HEK293 (cell line): ENCODE results near the gene PDE4D.

Experiments used
- CTCF ChIA-PET: fragments of 350-600 bp; formaldehyde crosslinking; extraction: SDS; loops from one replicate; lab custom pipeline; 2021; ENCODE audit warnings: antibody characterized with exemption; lab: Yijun Ruan, JAX
- POLR2A ChIA-PET: fragments of 300-600 bp; formaldehyde crosslinking; extraction: SDS; loops from one replicate; lab custom pipeline; 2020; ENCODE audit warnings: antibody characterized with exemption, inconsistent platforms; lab: Yijun Ruan, JAX
- H3K27ac ChIP-seq: fragments of 200-500 bp; sonication (Bioruptor generic); 2 replicates; pipeline ENCODE4 v1.5.1; 2014; ENCODE audit warnings: low read depth, low read length, control low read depth, inconsistent platforms; ENCODE audit errors: extremely low read depth
- H3K36me3 ChIP-seq, 2 experiments: fragments of 200-500 bp in 1 of 2; sonication (Bioruptor generic) in 1 of 2; 1 replicate in 1 of 2; 2 replicates in 1 of 2; pipeline ENCODE4 v1.5.1; 2014 to 2017; ENCODE audit warnings: inconsistent platforms in 2 of 2, low read length in 2 of 2; ENCODE audit not compliant: control insufficient read depth in 2 of 2, insufficient read depth in 1 of 2
- H3K4me1 ChIP-seq: fragments of 200-500 bp; sonication (Bioruptor generic); 2 replicates; pipeline ENCODE4 v1.5.1; 2014; ENCODE audit warnings: mild to moderate bottlenecking, low read length, inconsistent platforms; ENCODE audit not compliant: control insufficient read depth, insufficient read depth
- H3K4me3 ChIP-seq: 2 replicates; pipeline ENCODE4 v1.5.1; 2011; ENCODE audit warnings: low read depth, mild to moderate bottlenecking, control low read depth, low read length, moderate library complexity
- H3K9me3 ChIP-seq: fragments of 200-500 bp; sonication (Bioruptor generic); 2 replicates; pipeline ENCODE4 v1.5.1; 2014; ENCODE audit warnings: low read depth, low read length, inconsistent platforms; ENCODE audit not compliant: control insufficient read depth, insufficient read depth
- BCL11A ChIP-seq: fragments of 450-650 bp; formaldehyde crosslinking; IDR thresholded peaks from 2 replicates; pipeline ENCODE4 v1.5.1; 2016; ENCODE audit warnings: low read depth, missing biosample characterization, missing genetic modification characterization
- BCL11B ChIP-seq: fragments of 450-650 bp; formaldehyde crosslinking; IDR thresholded peaks from 2 replicates; pipeline ENCODE4 v1.5.1; 2016; ENCODE audit warnings: low read depth, missing biosample characterization, missing genetic modification characterization
- GLI2 ChIP-seq: fragments of 450-650 bp; formaldehyde crosslinking; IDR thresholded peaks from 2 replicates; pipeline ENCODE4; 2017; ENCODE audit warnings: missing biosample characterization, missing genetic modification characterization, low read depth, borderline replicate concordance
- HOXC10 ChIP-seq: sonication (generic); formaldehyde crosslinking; IDR thresholded peaks from 2 replicates; pipeline ENCODE4 v1.8.1; 2023; ENCODE audit warnings: mild to moderate bottlenecking, missing genetic modification reagents
- OSR2 ChIP-seq: fragments of 450-650 bp; formaldehyde crosslinking; IDR thresholded peaks from 2 replicates; pipeline ENCODE4 v1.5.1; 2016; ENCODE audit warnings: missing biosample characterization, missing genetic modification characterization
- WT1 ChIP-seq: fragments of 450-650 bp; formaldehyde crosslinking; IDR thresholded peaks from 2 replicates; pipeline ENCODE4 v1.5.1; 2016; ENCODE audit warnings: missing biosample characterization, missing genetic modification characterization
- ZIC2 ChIP-seq: fragments of 450-650 bp; formaldehyde crosslinking; IDR thresholded peaks from 2 replicates; pipeline ENCODE4 v1.5.1; 2016; ENCODE audit warnings: missing biosample characterization, missing genetic modification characterization
- ZNF302 ChIP-seq: fragments of 450-650 bp; formaldehyde crosslinking; IDR thresholded peaks from 2 replicates; pipeline ENCODE4 v1.5.1; 2016; ENCODE audit warnings: missing biosample characterization, missing genetic modification characterization, low read depth
- ZNF354C ChIP-seq: fragments of 450-650 bp; formaldehyde crosslinking; IDR thresholded peaks from 2 replicates; pipeline ENCODE4 v1.5.1; 2016; ENCODE audit warnings: missing biosample characterization, missing genetic modification characterization, low read depth, borderline replicate concordance
- ZNF433 ChIP-seq: fragments of 450-650 bp; formaldehyde crosslinking; IDR thresholded peaks from 2 replicates; pipeline ENCODE4 v1.5.1; 2016; ENCODE audit warnings: missing biosample characterization, missing genetic modification characterization, low read depth
- ZNF514 ChIP-seq: fragments of 450-650 bp; formaldehyde crosslinking; IDR thresholded peaks from 2 replicates; pipeline ENCODE4 v1.5.1; 2016; ENCODE audit warnings: missing biosample characterization, missing genetic modification characterization
- ZNF670 ChIP-seq: fragments of 450-650 bp; formaldehyde crosslinking; IDR thresholded peaks from 2 replicates; pipeline ENCODE4 v1.5.1; 2016; ENCODE audit warnings: missing biosample characterization, missing genetic modification characterization, low read depth
- ZNF791 ChIP-seq: fragments of 450-650 bp; formaldehyde crosslinking; IDR thresholded peaks from 2 replicates; pipeline ENCODE4 v1.5.1; 2016; ENCODE audit warnings: missing biosample characterization, missing genetic modification characterization
- ZSCAN30 ChIP-seq: fragments of 450-650 bp; IDR thresholded peaks from 2 replicates; pipeline ENCODE4 v1.5.1; 2018; ENCODE audit warnings: missing biosample characterization, mild to moderate bottlenecking, missing genetic modification characterization, moderate library complexity
- TF ChIP-seq, protein P1 (sequence below): fragments of 450-650 bp; formaldehyde crosslinking; IDR thresholded peaks from 2 replicates; pipeline ENCODE4 v1.5.1; 2016; ENCODE audit warnings: missing biosample characterization, missing genetic modification characterization
- TF ChIP-seq, protein P2 (sequence below): fragments of 450-650 bp; formaldehyde crosslinking; IDR thresholded peaks from 2 replicates; pipeline ENCODE4 v1.5.0; 2017; ENCODE audit warnings: missing biosample characterization, missing genetic modification characterization, borderline replicate concordance
- TF ChIP-seq, protein P3 (sequence below): fragments of 450-650 bp; formaldehyde crosslinking; conservative IDR thresholded peaks from 2 replicates; pipeline ENCODE4 v1.5.1; 2016; ENCODE audit warnings: low read depth, missing biosample characterization, missing genetic modification characterization

PDE4D gene

DNA sequence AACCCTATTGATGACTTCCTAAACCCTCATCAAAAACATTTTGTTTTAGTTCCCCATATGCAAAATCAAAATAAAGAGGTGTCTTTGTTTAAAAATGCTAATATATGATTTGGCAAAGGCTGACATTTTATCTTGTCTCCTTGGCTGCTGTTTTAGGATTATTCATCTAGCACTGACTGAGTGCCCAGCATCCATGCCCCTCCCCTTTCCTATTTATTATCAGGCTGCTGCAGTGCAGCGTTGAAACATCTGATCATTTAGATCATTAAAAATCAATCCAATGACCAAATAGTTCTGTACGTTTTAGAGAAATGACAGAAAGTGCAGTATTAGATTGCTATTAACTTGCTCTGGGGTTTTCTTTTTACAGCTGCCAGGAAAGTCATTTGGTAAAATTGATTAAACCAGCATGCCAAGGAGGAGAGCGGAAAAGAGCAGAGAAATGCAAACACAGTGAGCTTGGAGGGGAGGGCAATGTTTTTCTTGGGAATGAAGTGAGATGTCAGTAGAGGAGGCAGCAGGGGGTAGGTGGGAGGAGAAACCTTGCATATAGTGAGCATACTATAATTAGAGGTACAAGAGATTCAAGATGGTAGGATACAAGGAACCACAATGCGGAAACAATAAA, 286.3 kb downstream of the PDE4D start (continued):
- peak; percentile 84 for TF ChIP-seq WT1 (tag by site-specific recombination)
- TF ChIP-seq ZNF514 (tag by site-specific recombination): no peak
- TF ChIP-seq ZSCAN30 (tag by site-specific recombination): no peak
- TF ChIP-seq ZNF433 (tag by site-specific recombination): no peak
- TF ChIP-seq, protein P1, sequence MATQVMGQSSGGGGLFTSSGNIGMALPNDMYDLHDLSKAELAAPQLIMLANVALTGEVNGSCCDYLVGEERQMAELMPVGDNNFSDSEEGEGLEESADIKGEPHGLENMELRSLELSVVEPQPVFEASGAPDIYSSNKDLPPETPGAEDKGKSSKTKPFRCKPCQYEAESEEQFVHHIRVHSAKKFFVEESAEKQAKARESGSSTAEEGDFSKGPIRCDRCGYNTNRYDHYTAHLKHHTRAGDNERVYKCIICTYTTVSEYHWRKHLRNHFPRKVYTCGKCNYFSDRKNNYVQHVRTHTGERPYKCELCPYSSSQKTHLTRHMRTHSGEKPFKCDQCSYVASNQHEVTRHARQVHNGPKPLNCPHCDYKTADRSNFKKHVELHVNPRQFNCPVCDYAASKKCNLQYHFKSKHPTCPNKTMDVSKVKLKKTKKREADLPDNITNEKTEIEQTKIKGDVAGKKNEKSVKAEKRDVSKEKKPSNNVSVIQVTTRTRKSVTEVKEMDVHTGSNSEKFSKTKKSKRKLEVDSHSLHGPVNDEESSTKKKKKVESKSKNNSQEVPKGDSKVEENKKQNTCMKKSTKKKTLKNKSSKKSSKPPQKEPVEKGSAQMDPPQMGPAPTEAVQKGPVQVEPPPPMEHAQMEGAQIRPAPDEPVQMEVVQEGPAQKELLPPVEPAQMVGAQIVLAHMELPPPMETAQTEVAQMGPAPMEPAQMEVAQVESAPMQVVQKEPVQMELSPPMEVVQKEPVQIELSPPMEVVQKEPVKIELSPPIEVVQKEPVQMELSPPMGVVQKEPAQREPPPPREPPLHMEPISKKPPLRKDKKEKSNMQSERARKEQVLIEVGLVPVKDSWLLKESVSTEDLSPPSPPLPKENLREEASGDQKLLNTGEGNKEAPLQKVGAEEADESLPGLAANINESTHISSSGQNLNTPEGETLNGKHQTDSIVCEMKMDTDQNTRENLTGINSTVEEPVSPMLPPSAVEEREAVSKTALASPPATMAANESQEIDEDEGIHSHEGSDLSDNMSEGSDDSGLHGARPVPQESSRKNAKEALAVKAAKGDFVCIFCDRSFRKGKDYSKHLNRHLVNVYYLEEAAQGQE (tag by site-specific recombination): no peak
- no peak for TF ChIP-seq HOXC10 (CRISPR knock-in tag)
- TF ChIP-seq, protein P2, sequence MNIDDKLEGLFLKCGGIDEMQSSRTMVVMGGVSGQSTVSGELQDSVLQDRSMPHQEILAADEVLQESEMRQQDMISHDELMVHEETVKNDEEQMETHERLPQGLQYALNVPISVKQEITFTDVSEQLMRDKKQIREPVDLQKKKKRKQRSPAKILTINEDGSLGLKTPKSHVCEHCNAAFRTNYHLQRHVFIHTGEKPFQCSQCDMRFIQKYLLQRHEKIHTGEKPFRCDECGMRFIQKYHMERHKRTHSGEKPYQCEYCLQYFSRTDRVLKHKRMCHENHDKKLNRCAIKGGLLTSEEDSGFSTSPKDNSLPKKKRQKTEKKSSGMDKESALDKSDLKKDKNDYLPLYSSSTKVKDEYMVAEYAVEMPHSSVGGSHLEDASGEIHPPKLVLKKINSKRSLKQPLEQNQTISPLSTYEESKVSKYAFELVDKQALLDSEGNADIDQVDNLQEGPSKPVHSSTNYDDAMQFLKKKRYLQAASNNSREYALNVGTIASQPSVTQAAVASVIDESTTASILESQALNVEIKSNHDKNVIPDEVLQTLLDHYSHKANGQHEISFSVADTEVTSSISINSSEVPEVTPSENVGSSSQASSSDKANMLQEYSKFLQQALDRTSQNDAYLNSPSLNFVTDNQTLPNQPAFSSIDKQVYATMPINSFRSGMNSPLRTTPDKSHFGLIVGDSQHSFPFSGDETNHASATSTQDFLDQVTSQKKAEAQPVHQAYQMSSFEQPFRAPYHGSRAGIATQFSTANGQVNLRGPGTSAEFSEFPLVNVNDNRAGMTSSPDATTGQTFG (tag by site-specific recombination): no peak

DNA sequence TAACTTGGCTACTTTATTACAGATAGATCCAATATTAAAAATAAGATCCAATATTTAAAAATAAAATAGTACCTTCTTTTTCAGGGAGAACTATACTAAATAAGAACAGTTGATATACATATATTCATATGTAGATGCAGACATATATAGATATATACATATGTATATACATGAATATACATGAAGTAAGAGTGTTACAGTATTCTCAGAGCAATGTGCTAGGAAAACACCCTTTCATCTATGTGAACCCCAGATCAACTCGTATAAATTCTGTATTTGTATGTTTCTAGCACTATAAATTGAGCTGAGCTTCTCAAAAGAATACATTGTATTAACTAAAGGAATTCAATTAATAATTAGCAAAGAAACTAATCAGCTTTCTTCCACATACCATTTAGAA, 287.6 kb downstream of the PDE4D start:
- POLR2A ChIA-PET: no interaction called here
- Histone ChIP-seq H3K4me3 (no peak overlapping the region), H3K27ac (no peak overlapping the region), H3K9me3 (no peaks in the 10 kb centered on the region), H3K36me3 (no peaks in the 10 kb centered on the region), H3K4me1 (peaks cover 26% of the 10 kb centered on the region)
- CTCF ChIA-PET: no interaction called here
- TF ChIP-seq ZIC2 (tag by site-specific recombination) (no peak), GLI2 (tag by site-specific recombination) (no peak), BCL11A (tag by site-specific recombination) (no peak), OSR2 (tag by site-specific recombination) (no peak), BCL11B (tag by site-specific recombination) (no peak), ZNF670 (tag by site-specific recombination) (no peak), ZNF302 (no peak), ZNF354C (tag by site-specific recombination) (no peak), ZNF791 (tag by site-specific recombination) (no peak)
- TF ChIP-seq, protein P3, sequence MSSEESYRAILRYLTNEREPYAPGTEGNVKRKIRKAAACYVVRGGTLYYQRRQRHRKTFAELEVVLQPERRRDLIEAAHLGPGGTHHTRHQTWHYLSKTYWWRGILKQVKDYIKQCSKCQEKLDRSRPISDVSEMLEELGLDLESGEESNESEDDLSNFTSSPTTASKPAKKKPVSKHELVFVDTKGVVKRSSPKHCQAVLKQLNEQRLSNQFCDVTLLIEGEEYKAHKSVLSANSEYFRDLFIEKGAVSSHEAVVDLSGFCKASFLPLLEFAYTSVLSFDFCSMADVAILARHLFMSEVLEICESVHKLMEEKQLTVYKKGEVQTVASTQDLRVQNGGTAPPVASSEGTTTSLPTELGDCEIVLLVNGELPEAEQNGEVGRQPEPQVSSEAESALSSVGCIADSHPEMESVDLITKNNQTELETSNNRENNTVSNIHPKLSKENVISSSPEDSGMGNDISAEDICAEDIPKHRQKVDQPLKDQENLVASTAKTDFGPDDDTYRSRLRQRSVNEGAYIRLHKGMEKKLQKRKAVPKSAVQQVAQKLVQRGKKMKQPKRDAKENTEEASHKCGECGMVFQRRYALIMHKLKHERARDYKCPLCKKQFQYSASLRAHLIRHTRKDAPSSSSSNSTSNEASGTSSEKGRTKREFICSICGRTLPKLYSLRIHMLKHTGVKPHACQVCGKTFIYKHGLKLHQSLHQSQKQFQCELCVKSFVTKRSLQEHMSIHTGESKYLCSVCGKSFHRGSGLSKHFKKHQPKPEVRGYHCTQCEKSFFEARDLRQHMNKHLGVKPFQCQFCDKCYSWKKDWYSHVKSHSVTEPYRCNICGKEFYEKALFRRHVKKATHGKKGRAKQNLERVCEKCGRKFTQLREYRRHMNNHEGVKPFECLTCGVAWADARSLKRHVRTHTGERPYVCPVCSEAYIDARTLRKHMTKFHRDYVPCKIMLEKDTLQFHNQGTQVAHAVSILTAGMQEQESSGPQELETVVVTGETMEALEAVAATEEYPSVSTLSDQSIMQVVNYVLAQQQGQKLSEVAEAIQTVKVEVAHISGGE: no peak
